Measurements from ENCODE around the gene P2RY13. TPM values are rescaled to one million over a fixed set of nuclear protein-coding genes. Genes with fewer than 3 reads are reported as not detected.

The P2RY13 gene
- total and polyA plus RNA-seq, 2 of the 4 experiments (the other 2 are of a cell fraction) = not detected

- no peak overlapping the region for H2BK5ac ChIP-seq (ENCODE audit: low read depth, low read length, poor library complexity, severe bottlenecking)
- in situ Hi-C loops (cut with MboI; ENCODE audit: low sequenced_read_pairs) (no loop called here), dilution Hi-C loops (cut with HindIII; ENCODE audit: low sequenced_read_pairs, unreplicated experiment) (no loop called here), intact Hi-C loops (cut with micrococcal nuclease) (no loop called here)
- peaks cover 3% of the 10 kb centered on the region; the same call in 1 of the 2 replicates for H3K9me1 ChIP-seq (ENCODE audit: insufficient read depth, low read length)
- no peak overlapping the region; the same call in 2 of the 3 replicates for H2BK15ac ChIP-seq (ENCODE audit: low read depth, low read length)
- H3K18ac ChIP-seq (ENCODE audit: low read depth, low read length) = no peak overlapping the region
- no peak overlapping the region for H3K14ac ChIP-seq (replicated peaks; ENCODE audit: low read depth, low read length)
- no peaks in the 10 kb centered on the region for H4K20me1 ChIP-seq (ENCODE audit: insufficient read depth, low read length)
- H3K4me1 ChIP-seq (ENCODE audit: control insufficient read depth, insufficient read depth, low read length) = peaks cover 12% of the 10 kb centered on the region
- CTCF ChIA-PET = no interaction called here
- POLR2A ChIA-PET (ENCODE audit: unreplicated experiment) = interaction anchor here (0.6 kb wide), 1 partner anchor 41 kb away, joined by 3 read pairs; no protein-coding TSS in a partner anchor
- H2BK20ac ChIP-seq (ENCODE audit: low read depth, low read length) = no peak overlapping the region
- no peak for DNase-seq
- no peaks in the 10 kb centered on the region for H3K36me3 ChIP-seq (ENCODE audit: control insufficient read depth, insufficient read depth, low read length)
- H3K4me3 ChIP-seq (ENCODE audit: insufficient read depth, low read depth, low read length) = no peak overlapping the region
- H3K9ac ChIP-seq (ENCODE audit: low read depth, low read length) = no peak overlapping the region
- H2BK120ac ChIP-seq (ENCODE audit: low read depth, low read length) = no peak overlapping the region
- no peak overlapping the region for H3K27ac ChIP-seq (ENCODE audit: insufficient read depth, low read length)
- H4K91ac ChIP-seq (ENCODE audit: insufficient read depth, low read depth, low read length) = no peak overlapping the region
- ATAC-seq (ENCODE audit: low read depth) = no peak
- H3K27me3 ChIP-seq (ENCODE audit: control insufficient read depth, insufficient read depth, low read length) = no peaks in the 10 kb centered on the region
- TF ChIP-seq NFE2L2 (IDR thresholded peaks at IDR 0.05; ENCODE audit: low read depth, low read length) (no peak), MAFK (IDR thresholded peaks at IDR 0.05; ENCODE audit: low read depth, low read length) (no peak), RCOR1 (IDR thresholded peaks at IDR 0.05; ENCODE audit: insufficient replicate concordance, low read length) (no peak), RFX5 (IDR thresholded peaks at IDR 0.05; ENCODE audit: low read depth, low read length) (no peak), MAZ (IDR thresholded peaks at IDR 0.05; ENCODE audit: borderline replicate concordance, low read depth, low read length) (no peak), CEBPB (IDR thresholded peaks at IDR 0.05; ENCODE audit: low read depth, low read length) (no peak), POLR2A (IDR thresholded peaks at IDR 0.05; ENCODE audit: low read depth, low read length) (no peak), FOS (IDR thresholded peaks at IDR 0.05; ENCODE audit: low read depth, low read length) (no peak), MXI1 (IDR thresholded peaks at IDR 0.05; ENCODE audit: borderline replicate concordance, low read depth, low read length) (no peak), CHD1 (IDR thresholded peaks at IDR 0.05; ENCODE audit: low read depth, low read length) (no peak), SMC3 (IDR thresholded peaks at IDR 0.05; ENCODE audit: low read depth, low read length) (no peak), RAD21 (IDR thresholded peaks at IDR 0.05; ENCODE audit: low read length) (no peak)
- TF ChIP-seq, protein P1, sequence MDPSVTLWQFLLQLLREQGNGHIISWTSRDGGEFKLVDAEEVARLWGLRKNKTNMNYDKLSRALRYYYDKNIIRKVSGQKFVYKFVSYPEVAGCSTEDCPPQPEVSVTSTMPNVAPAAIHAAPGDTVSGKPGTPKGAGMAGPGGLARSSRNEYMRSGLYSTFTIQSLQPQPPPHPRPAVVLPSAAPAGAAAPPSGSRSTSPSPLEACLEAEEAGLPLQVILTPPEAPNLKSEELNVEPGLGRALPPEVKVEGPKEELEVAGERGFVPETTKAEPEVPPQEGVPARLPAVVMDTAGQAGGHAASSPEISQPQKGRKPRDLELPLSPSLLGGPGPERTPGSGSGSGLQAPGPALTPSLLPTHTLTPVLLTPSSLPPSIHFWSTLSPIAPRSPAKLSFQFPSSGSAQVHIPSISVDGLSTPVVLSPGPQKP (IDR thresholded peaks at IDR 0.05; ENCODE audit: borderline replicate concordance, low read depth, low read length) = no peak
- TF ChIP-seq, protein P2, sequence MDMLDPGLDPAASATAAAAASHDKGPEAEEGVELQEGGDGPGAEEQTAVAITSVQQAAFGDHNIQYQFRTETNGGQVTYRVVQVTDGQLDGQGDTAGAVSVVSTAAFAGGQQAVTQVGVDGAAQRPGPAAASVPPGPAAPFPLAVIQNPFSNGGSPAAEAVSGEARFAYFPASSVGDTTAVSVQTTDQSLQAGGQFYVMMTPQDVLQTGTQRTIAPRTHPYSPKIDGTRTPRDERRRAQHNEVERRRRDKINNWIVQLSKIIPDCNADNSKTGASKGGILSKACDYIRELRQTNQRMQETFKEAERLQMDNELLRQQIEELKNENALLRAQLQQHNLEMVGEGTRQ (IDR thresholded peaks at IDR 0.05; ENCODE audit: low read depth, low read length) = no peak
- TF ChIP-seq, protein P3, sequence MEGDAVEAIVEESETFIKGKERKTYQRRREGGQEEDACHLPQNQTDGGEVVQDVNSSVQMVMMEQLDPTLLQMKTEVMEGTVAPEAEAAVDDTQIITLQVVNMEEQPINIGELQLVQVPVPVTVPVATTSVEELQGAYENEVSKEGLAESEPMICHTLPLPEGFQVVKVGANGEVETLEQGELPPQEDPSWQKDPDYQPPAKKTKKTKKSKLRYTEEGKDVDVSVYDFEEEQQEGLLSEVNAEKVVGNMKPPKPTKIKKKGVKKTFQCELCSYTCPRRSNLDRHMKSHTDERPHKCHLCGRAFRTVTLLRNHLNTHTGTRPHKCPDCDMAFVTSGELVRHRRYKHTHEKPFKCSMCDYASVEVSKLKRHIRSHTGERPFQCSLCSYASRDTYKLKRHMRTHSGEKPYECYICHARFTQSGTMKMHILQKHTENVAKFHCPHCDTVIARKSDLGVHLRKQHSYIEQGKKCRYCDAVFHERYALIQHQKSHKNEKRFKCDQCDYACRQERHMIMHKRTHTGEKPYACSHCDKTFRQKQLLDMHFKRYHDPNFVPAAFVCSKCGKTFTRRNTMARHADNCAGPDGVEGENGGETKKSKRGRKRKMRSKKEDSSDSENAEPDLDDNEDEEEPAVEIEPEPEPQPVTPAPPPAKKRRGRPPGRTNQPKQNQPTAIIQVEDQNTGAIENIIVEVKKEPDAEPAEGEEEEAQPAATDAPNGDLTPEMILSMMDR (conservative IDR thresholded peaks at IDR 0.05; ENCODE audit: low read depth, low read length) = no peak
- BruUV-seq (replicated peaks) = no TSS peak
- H3K9me3 ChIP-seq (ENCODE audit: control insufficient read depth, insufficient read depth, low read length) = no peaks in the 10 kb centered on the region
- H3K4ac ChIP-seq (ENCODE audit: low read depth, low read length) = no peak overlapping the region
- H4K5ac ChIP-seq (ENCODE audit: low read depth, low read length) = no peak overlapping the region
- no peak overlapping the region for H2AK9ac ChIP-seq (replicated peaks; ENCODE audit: low read depth, low read length, poor library complexity)
- no peak overlapping the region for H3K56ac ChIP-seq (ENCODE audit: extremely low read depth, insufficient read depth, low read length)
- no peak overlapping the region for H3K23ac ChIP-seq (ENCODE audit: low read depth, low read length)
- H4K8ac ChIP-seq (ENCODE audit: low read depth in 2 of 2, low read length in 2 of 2) = no peak overlapping the region
- H2AK5ac ChIP-seq (ENCODE audit: low read depth, low read length) = no peak overlapping the region
- no peak overlapping the region for H2AFZ ChIP-seq (replicated peaks; ENCODE audit: low read length, poor library complexity)
- H3K79me1 ChIP-seq (ENCODE audit: low read depth in 1 of 2, low read length in 2 of 2) = no peaks in the 10 kb centered on the region
- H3K4me2 ChIP-seq (ENCODE audit: low read depth, low read length) = no peak overlapping the region
Observed at GRCh38 chr3:151307131-151307530, 22.2 kb downstream of the P2RY13 start.

All from IMR-90 (cell line).